SU-DHL-6 (cell line): ENCODE measurements around the gene NMRK1.

Experiments
- EZH2phosphoT487 ChIP-seq: fragments of 200-600 bp; sonication (generic), shearing (Covaris generic); conservative IDR thresholded peaks from 2 replicates; pipeline ENCODE4 v1.6.1; 2018; ENCODE audit warnings: mild to moderate bottlenecking, antibody characterized with exemption, low read length, moderate library complexity, mixed read lengths
- TF ChIP-seq, protein P1 (sequence below): fragments of 200-600 bp; sonication (generic); IDR thresholded peaks from one replicate; pipeline ENCODE4 v1.5.1; 2017; ENCODE audit warnings: antibody characterized with exemption, mild to moderate bottlenecking, low read length, moderate library complexity; ENCODE audit not compliant: insufficient read depth, poor library complexity, severe bottlenecking

DNA sequence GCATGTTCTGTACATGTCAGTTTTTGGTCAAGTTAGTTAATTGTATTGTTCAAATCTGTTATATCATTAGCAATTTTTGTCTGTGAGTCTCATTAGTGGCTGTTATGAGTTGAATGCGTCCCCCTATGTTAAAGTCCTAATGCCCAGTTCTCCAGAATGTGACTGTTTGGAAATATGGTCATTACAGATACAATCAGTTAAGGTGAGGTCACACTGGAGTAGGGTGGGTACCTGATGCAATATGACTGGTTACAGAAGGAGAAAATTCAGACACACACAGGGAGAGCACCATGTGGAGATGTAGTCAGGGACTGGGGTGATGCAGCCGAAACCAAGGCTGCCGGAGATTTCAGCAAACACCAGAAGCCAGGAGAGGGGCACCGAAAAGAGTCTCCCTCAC is 15.1 kb downstream of the NMRK1 start:
- TF ChIP-seq, protein P1, sequence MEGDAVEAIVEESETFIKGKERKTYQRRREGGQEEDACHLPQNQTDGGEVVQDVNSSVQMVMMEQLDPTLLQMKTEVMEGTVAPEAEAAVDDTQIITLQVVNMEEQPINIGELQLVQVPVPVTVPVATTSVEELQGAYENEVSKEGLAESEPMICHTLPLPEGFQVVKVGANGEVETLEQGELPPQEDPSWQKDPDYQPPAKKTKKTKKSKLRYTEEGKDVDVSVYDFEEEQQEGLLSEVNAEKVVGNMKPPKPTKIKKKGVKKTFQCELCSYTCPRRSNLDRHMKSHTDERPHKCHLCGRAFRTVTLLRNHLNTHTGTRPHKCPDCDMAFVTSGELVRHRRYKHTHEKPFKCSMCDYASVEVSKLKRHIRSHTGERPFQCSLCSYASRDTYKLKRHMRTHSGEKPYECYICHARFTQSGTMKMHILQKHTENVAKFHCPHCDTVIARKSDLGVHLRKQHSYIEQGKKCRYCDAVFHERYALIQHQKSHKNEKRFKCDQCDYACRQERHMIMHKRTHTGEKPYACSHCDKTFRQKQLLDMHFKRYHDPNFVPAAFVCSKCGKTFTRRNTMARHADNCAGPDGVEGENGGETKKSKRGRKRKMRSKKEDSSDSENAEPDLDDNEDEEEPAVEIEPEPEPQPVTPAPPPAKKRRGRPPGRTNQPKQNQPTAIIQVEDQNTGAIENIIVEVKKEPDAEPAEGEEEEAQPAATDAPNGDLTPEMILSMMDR, result no peak
- no peak for TF ChIP-seq EZH2phosphoT487
